H9 (cell line): ENCODE data around the gene ARHGAP12. TPM values are rescaled to one million over a fixed set of nuclear protein-coding genes. Genes with fewer than 3 reads are reported as not detected.

Experiments
- DNase-seq: peaks from one replicate; pipeline ENCODE4 v3.0.0-alpha.2; 2017
- H2AFZ ChIP-seq: one replicate; pipeline ENCODE4 v1.6.1; 2013; ENCODE audit warnings: mild to moderate bottlenecking, low read length, control low read depth, moderate library complexity
- H2AK5ac ChIP-seq: 2 replicates; pipeline ENCODE4 v1.6.1; 2013; ENCODE audit warnings: low read length, control low read depth, mixed read lengths; ENCODE audit not compliant: insufficient read length
- H2BK120ac ChIP-seq: one replicate; pipeline ENCODE4 v1.6.1; 2013; ENCODE audit warnings: low read depth, mild to moderate bottlenecking, low read length, control low read depth, inconsistent platforms; ENCODE audit not compliant: poor library complexity, severe bottlenecking
- H2BK12ac ChIP-seq: 2 replicates; pipeline ENCODE4 v1.6.1; 2013; ENCODE audit warnings: low read length, control low read depth, mixed read lengths, low read depth; ENCODE audit not compliant: insufficient read length
- H2BK15ac ChIP-seq: 2 replicates; pipeline ENCODE4 v1.6.1; 2013; ENCODE audit warnings: low read depth, low read length, control low read depth
- H2BK20ac ChIP-seq: one replicate; pipeline ENCODE4 v1.6.1; 2013; ENCODE audit warnings: low read depth, mild to moderate bottlenecking, low read length, control low read depth, inconsistent platforms; ENCODE audit not compliant: poor library complexity, severe bottlenecking
- H2BK5ac ChIP-seq: 2 replicates; pipeline ENCODE4 v1.6.1; 2013; ENCODE audit warnings: low read length, control low read depth, mixed read lengths; ENCODE audit not compliant: insufficient read length
- H3K14ac ChIP-seq: 2 replicates; pipeline ENCODE4 v1.6.1; 2013; ENCODE audit warnings: low read length, control low read depth; ENCODE audit not compliant: insufficient read depth
- H3K18ac ChIP-seq: 2 replicates; pipeline ENCODE4 v1.6.1; 2013; ENCODE audit warnings: low read depth, mild to moderate bottlenecking, mixed read lengths, low read length, control low read depth; ENCODE audit not compliant: insufficient read length
- H3K23ac ChIP-seq: 2 replicates; pipeline ENCODE4 v1.6.1; 2013; ENCODE audit warnings: low read length, control low read depth, mixed read lengths, low read depth; ENCODE audit not compliant: insufficient read length
- H3K23me2 ChIP-seq: 2 replicates; pipeline ENCODE4 v1.6.1; 2013; ENCODE audit warnings: low read depth, mild to moderate bottlenecking, mixed read lengths, low read length, control low read depth; ENCODE audit not compliant: insufficient read length, poor library complexity, severe bottlenecking
- H3K27ac ChIP-seq: 2 replicates; pipeline ENCODE4 v1.5.1; 2013; ENCODE audit warnings: low read length, control low read depth, mixed read lengths, low read depth; ENCODE audit not compliant: insufficient read length
- H3K27me3 ChIP-seq: 2 replicates; pipeline ENCODE4 v1.6.1; 2013; ENCODE audit warnings: low read length, control low read depth, inconsistent platforms; ENCODE audit not compliant: insufficient read depth
- H3K4ac ChIP-seq: 2 replicates; pipeline ENCODE4 v1.6.1; 2013; ENCODE audit warnings: low read depth, mild to moderate bottlenecking, control low read depth, inconsistent platforms, low read length, moderate library complexity
- H3K4me1 ChIP-seq: 2 replicates; pipeline ENCODE4 v1.6.1; 2013; ENCODE audit warnings: low read length, control low read depth, inconsistent platforms; ENCODE audit not compliant: insufficient read depth
- H3K4me2 ChIP-seq: 2 replicates; pipeline ENCODE4 v1.6.1; 2013; ENCODE audit warnings: low read length, control low read depth, mixed read lengths; ENCODE audit not compliant: insufficient read length, insufficient read depth
- H3K56ac ChIP-seq: 2 replicates; pipeline ENCODE4 v1.6.1; 2013; ENCODE audit warnings: low read depth, mild to moderate bottlenecking, mixed read lengths, low read length, control low read depth; ENCODE audit not compliant: insufficient read length
- H3K79me1 ChIP-seq: 2 replicates; pipeline ENCODE4 v1.6.1; 2013; ENCODE audit warnings: low read depth, mild to moderate bottlenecking, moderate library complexity, low read length, control low read depth, inconsistent platforms; ENCODE audit not compliant: insufficient read depth, poor library complexity, severe bottlenecking
- H3K79me2 ChIP-seq: 2 replicates; pipeline ENCODE4 v1.6.1; 2013; ENCODE audit warnings: low read length, control low read depth, inconsistent platforms; ENCODE audit not compliant: insufficient read depth
- H3K9ac ChIP-seq: 2 replicates; pipeline ENCODE4 v1.6.1; 2013; ENCODE audit warnings: low read length, control low read depth, mixed read lengths; ENCODE audit not compliant: insufficient read length; ENCODE audit errors: extremely low read depth
- H3K9me3 ChIP-seq: one replicate; pipeline ENCODE4 v1.6.1; 2013; ENCODE audit warnings: low read depth, low read length, inconsistent platforms; ENCODE audit not compliant: control insufficient read depth
- H3T11ph ChIP-seq: one replicate; pipeline ENCODE4 v1.6.1; 2013; ENCODE audit warnings: mild to moderate bottlenecking, low read length, control low read depth, inconsistent platforms
- H4K20me1 ChIP-seq: one replicate; pipeline ENCODE4 v1.6.1; 2013; ENCODE audit not compliant: control insufficient read depth, insufficient read length, insufficient read depth
- H4K5ac ChIP-seq: 2 replicates; pipeline ENCODE4 v1.6.1; 2013; ENCODE audit warnings: low read depth, mild to moderate bottlenecking, mixed read lengths, low read length, control low read depth; ENCODE audit not compliant: insufficient read length
- H4K8ac ChIP-seq: replicated peaks from 2 replicates; pipeline ENCODE4 v1.6.1; 2013; ENCODE audit warnings: low read length, control low read depth, mixed read lengths, low read depth; ENCODE audit not compliant: insufficient read length
- H4K91ac ChIP-seq: 2 replicates; pipeline ENCODE4 v1.6.1; 2013; ENCODE audit warnings: low read depth, mild to moderate bottlenecking, moderate library complexity, mixed read lengths, low read length, control low read depth; ENCODE audit not compliant: insufficient read length
- H3K27ac Mint-ChIP-seq, 3 experiments: 2 replicates in 2 of 3; 3 replicates in 1 of 3; pipeline ENCODE4 v1.8.0; 2020 to 2021; ENCODE audit warnings: mixed read lengths in 3 of 3, mild to moderate bottlenecking in 1 of 3, moderate library complexity in 1 of 3
- H3K27me3 Mint-ChIP-seq: 2 replicates; pipeline ENCODE4 v1.8.0; 2021; ENCODE audit warnings: low read depth, mild to moderate bottlenecking, moderate library complexity, mixed read lengths
- H3K36me3 Mint-ChIP-seq, 3 experiments: 2 replicates in 2 of 3; 3 replicates in 1 of 3; pipeline ENCODE4 v1.8.0; 2020 to 2021; ENCODE audit warnings: low read depth in 3 of 3, mixed read lengths in 3 of 3; ENCODE audit not compliant: insufficient read depth in 1 of 3
- H3K4me1 Mint-ChIP-seq, 2 experiments: 2 replicates each; pipeline ENCODE4 v1.8.0; 2020; ENCODE audit warnings: mixed read lengths in 2 of 2
- H3K4me3 Mint-ChIP-seq, 2 experiments: 2 replicates in 1 of 2; 3 replicates in 1 of 2; pipeline ENCODE4 v1.8.0; 2020 to 2021; ENCODE audit warnings: mild to moderate bottlenecking in 2 of 2, mixed read lengths in 2 of 2, moderate library complexity in 1 of 2
- H3K9me3 Mint-ChIP-seq, 2 experiments: 2 replicates in 1 of 2; 3 replicates in 1 of 2; pipeline ENCODE4 v1.8.0; 2020; ENCODE audit warnings: mild to moderate bottlenecking in 2 of 2, mixed read lengths in 2 of 2, moderate library complexity in 1 of 2
- WGBS: extraction: QIAGEN DNeasy Blood & Tissue Kit; methylation state at CpG from one replicate; pipeline ENCODE4 v1.1.7; 2013; ENCODE audit warnings: missing lambda C conversion rate, low lambda C conversion rate, mixed read lengths; ENCODE audit not compliant: insufficient read length; ENCODE audit errors: extremely low coverage; 5-methylcytosine and 5-hydroxymethylcytosine counted together
- total RNA-seq: library from RNA; stranded (reverse); gene quantifications from 2 replicates; pipeline ENCODE4 v1.2.1, GENCODE V29; 2021
- TF ChIP-seq, protein P1 (sequence below): fragments of 200-600 bp; sonication (generic); conservative IDR thresholded peaks from 3 replicates; pipeline ENCODE4 v1.8.0; 2021; ENCODE audit warnings: antibody characterized with exemption, mild to moderate bottlenecking

Gene ARHGAP12
- total RNA-seq, 1 experiment from 2014 or later: 34.3 TPM

- Histone ChIP-seq H3K23me2 (no peaks in the 10 kb centered on the region), H2BK20ac (no peak overlapping the region), H3K4me2 (no peak overlapping the region), H3K9ac (no peak overlapping the region), H3K27ac (no peak overlapping the region), H3K79me1 (no peaks in the 10 kb centered on the region), H2BK15ac (no peak overlapping the region), H2BK120ac (no peak overlapping the region), H3K18ac (no peak overlapping the region), H3K56ac (no peak overlapping the region), H4K91ac (no peak overlapping the region), H4K20me1 (no peaks in the 10 kb centered on the region), H3K4ac (no peak overlapping the region), H2AK5ac (no peak overlapping the region), H3K23ac (no peak overlapping the region), H4K5ac (no peak overlapping the region), H2BK12ac (no peak overlapping the region), H2AFZ (no peak overlapping the region), H2BK5ac (no peak overlapping the region), H3K79me2 (no peaks in the 10 kb centered on the region), H3K14ac (no peak overlapping the region), H3K9me3 (peaks cover 9% of the 10 kb centered on the region), H3K27me3 (no peaks in the 10 kb centered on the region), H4K8ac (no peak overlapping the region), H3T11ph (no peak overlapping the region), H3K4me1 (no peaks in the 10 kb centered on the region; the same call in 1 of the 2 replicates)
- TF ChIP-seq, protein P1, sequence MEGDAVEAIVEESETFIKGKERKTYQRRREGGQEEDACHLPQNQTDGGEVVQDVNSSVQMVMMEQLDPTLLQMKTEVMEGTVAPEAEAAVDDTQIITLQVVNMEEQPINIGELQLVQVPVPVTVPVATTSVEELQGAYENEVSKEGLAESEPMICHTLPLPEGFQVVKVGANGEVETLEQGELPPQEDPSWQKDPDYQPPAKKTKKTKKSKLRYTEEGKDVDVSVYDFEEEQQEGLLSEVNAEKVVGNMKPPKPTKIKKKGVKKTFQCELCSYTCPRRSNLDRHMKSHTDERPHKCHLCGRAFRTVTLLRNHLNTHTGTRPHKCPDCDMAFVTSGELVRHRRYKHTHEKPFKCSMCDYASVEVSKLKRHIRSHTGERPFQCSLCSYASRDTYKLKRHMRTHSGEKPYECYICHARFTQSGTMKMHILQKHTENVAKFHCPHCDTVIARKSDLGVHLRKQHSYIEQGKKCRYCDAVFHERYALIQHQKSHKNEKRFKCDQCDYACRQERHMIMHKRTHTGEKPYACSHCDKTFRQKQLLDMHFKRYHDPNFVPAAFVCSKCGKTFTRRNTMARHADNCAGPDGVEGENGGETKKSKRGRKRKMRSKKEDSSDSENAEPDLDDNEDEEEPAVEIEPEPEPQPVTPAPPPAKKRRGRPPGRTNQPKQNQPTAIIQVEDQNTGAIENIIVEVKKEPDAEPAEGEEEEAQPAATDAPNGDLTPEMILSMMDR: no peak
- Mint-ChIP-seq H3K9me3 (peaks cover 11 to 14% of the 10 kb centered on the region in 2 experiments), H3K4me1 (peaks cover 0 to 2% of the 10 kb centered on the region in 2 experiments; a peak in 2 of 4 replicates), H3K27me3 (no peaks in the 10 kb centered on the region), H3K36me3 (peaks cover 1 to 15% (median 10%) of the 10 kb centered on the region in 3 experiments), H3K4me3 (no peak overlapping the region), H3K27ac (0 out of 7 replicates have a peak overlapping the region, but pooled peaks of 1 of the 3 experiments have one; percentile 21)
- no peak for DNase-seq
- WGBS: no CpG with 5 or more reads among the region's 3 CpGs
Measured at GRCh38 chr10:31959461-31960173, 31.0 kb upstream of the ARHGAP12 start.
